Prostate gland (tissue), 2 donors: Measurements from ENCODE around the gene EPC2.

ENCODE experiments used
- CTCF ChIP-seq, 4 experiments: fragments of 200-600 bp in 2 of 4; fragments of 450-650 bp in 2 of 4; sonication (generic) in 2 of 4; IDR thresholded peaks; 1 replicate in 3 of 4; 2 replicates in 1 of 4; pipeline ENCODE4 v1.5.1; 2016 to 2019; ENCODE audit warnings: antibody characterized with exemption in 4 of 4, mild to moderate bottlenecking in 2 of 4, moderate library complexity in 2 of 4
- POLR2A ChIP-seq: fragments of 450-650 bp; IDR thresholded peaks from one replicate; pipeline ENCODE4 v1.6.1; 2016; ENCODE audit warnings: antibody characterized with exemption, mild to moderate bottlenecking
- POLR2AphosphoS5 ChIP-seq: sonication (generic); formaldehyde crosslinking; IDR thresholded peaks from one replicate; pipeline ENCODE4 v1.6.1; 2017; ENCODE audit warnings: antibody characterized with exemption

GRCh38 chr2:148828941-148829340 is 184.4 kb downstream of the EPC2 start:
- TF ChIP-seq CTCF (IDR thresholded peaks at IDR 0.05) (no peak), POLR2AphosphoS5 (no peak), POLR2A (no peak)
